Sciatic nerve (tissue), 2 donors: ENCODE results near the gene CCIN. TPM values are rescaled to one million over a fixed set of nuclear protein-coding genes. Genes with fewer than 3 reads are reported as not detected.

Experiments used
- ATAC-seq: fragments of 200-7000 bp; cut with Tn5 transposase; one replicate; pipeline ENCODE4 v1.9.1; 2020; ENCODE audit warnings: mild to moderate bottlenecking, moderate library complexity
- DNase-seq: peaks from one replicate; pipeline ENCODE4 v3.0.0-alpha.2; 2020; ENCODE audit warnings: low spot score
- intact Hi-C: fragments of 100-400 bp; cut with DNase I; formaldehyde crosslinking; loops from one replicate; pipeline ENCODE4 v1.14.2; 2022
- total RNA-seq: library from RNA; stranded (reverse); fragmentation: NEBNext Ultra II Directional; extraction: Animal tissue kit (Norgen Biotek cat#: 25700); gene quantifications from one replicate; pipeline ENCODE4 v1.2.1, GENCODE V29; 2021
- donor health status: DM: no; HTN: no; CAD: no.
- donor health status: DM: no; HTN: no; CAD: no.

Gene CCIN
- total RNA-seq, 1 donor from 2014 or later, result not detected

- intact Hi-C loops, result no loop called here
- DNase-seq (no peak), ATAC-seq (no peak)
Measured at GRCh38 chr9:36138901-36139300, 30.3 kb upstream of the CCIN start.

- ATAC-seq (no peak), DNase-seq (no peak)
- intact Hi-C loops, result no loop called here
Measured at GRCh38 chr9:36140086-36141084, 28.8 kb upstream of the CCIN start.

- intact Hi-C loops, result no loop called here
- DNase-seq (no peak), ATAC-seq (no peak)
Measured at GRCh38 chr9:36141288-36141687, 27.9 kb upstream of the CCIN start.

GRCh38 chr9:36141761-36142160 is 27.4 kb upstream of the CCIN start:
- DNase-seq, result no peak
- intact Hi-C loops, result no loop called here
- ATAC-seq, result no peak

- no peak for DNase-seq
- intact Hi-C loops, result no loop called here
- ATAC-seq, result peak; percentile 47
Measured at GRCh38 chr9:36142510-36143244, 26.5 kb upstream of the CCIN start.

- ATAC-seq (no peak), DNase-seq (no peak)
- intact Hi-C loops, result no loop called here
Measured at GRCh38 chr9:36143245-36143641, 25.9 kb upstream of the CCIN start.

GRCh38 chr9:36144309-36145232 is 24.6 kb upstream of the CCIN start:
- intact Hi-C loops, result no loop called here
- ATAC-seq (no peak), DNase-seq (no peak)

GRCh38 chr9:36145970-36146369 is 23.2 kb upstream of the CCIN start:
- no peak for ATAC-seq
- DNase-seq, result no peak
- intact Hi-C loops, result no loop called here

GRCh38 chr9:36146651-36147050 is 22.5 kb upstream of the CCIN start:
- intact Hi-C loops, result no loop called here
- ATAC-seq (no peak), DNase-seq (no peak)

GRCh38 chr9:36147441-36148175 is 21.6 kb upstream of the CCIN start:
- intact Hi-C loops, result no loop called here
- DNase-seq (no peak), ATAC-seq (no peak)

- intact Hi-C loops, result no loop called here
- peak; percentile 97 for DNase-seq
- peak; percentile 95 for ATAC-seq
Measured at GRCh38 chr9:36148311-36149051, 20.7 kb upstream of the CCIN start.

GRCh38 chr9:36149197-36149596 is 20.0 kb upstream of the CCIN start:
- DNase-seq, result no peak
- peak; percentile 27 for ATAC-seq
- intact Hi-C loops, result no loop called here

GRCh38 chr9:36150574-36151315 is 18.4 kb upstream of the CCIN start:
- DNase-seq, result no peak
- intact Hi-C loops, result no loop called here
- no peak for ATAC-seq

- ATAC-seq (peak; percentile 29), DNase-seq (no peak)
- intact Hi-C loops, result no loop called here
Measured at GRCh38 chr9:36151316-36152210, 17.6 kb upstream of the CCIN start.

- DNase-seq (no peak), ATAC-seq (no peak)
- intact Hi-C loops, result no loop called here
Measured at GRCh38 chr9:36152741-36153438, 16.3 kb upstream of the CCIN start.

GRCh38 chr9:36153746-36154145 is 15.4 kb upstream of the CCIN start:
- DNase-seq (no peak), ATAC-seq (no peak)
- intact Hi-C loops, result no loop called here
